ENCODE data around the gene CDC42. TPM values are rescaled to one million over a fixed set of nuclear protein-coding genes. Genes with fewer than 3 reads are reported as not detected.
"Not testable (repeated sequence)": the region's sequence is repeated elsewhere in the genome, so short reads cannot be mapped to it uniquely, and the experiment has no call there.

The CDC42 gene
- polyA plus RNA-seq (2013, experiment 1 of 2): 316 TPM
- polyA plus RNA-seq (2013, experiment 2 of 2): 326 TPM

DNA sequence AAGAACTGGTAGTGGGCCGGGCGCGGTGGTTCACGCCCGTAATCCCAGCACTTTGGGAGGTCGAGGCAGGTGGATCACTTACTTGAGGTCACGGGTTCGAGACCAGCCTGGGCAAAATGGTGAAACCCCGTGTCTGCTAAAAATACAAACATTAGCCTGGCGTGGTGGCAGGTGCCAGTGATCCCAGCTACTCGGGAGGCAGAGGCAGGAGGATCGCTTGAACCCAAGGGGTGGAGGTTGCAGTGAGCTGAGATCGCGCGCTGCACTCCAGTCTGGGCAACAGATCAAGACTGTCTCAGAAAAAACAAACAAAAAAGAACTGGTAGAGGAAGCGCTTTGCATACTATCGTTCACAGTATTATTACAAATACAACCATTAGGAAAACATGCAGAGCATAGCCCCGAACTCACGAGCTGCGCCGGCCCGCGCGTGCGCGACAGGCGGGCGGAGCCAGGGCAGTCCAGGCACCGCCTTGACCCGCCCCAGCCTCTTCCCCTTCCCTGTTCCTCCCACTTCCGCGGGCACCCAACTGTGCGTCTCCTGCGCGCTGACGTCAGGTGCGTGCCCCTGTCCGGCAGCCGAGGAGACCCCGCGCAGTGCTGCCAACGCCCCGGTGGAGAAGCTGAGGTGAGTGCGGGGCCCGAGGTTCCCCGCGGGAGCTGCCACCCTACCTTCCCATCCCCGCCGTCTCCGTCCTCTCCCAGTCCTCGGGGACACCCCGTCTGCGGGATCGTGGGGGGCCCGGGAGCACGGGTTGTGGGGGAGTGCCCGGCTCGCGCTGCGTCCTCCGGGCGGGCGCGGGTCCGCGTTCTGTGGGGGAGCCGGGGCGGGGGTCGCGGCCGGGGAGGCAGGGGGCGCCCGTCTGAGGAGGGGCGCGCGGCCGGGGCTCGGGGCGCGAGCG, at the start of gene CDC42:
Gene CDC42 (plus strand): TSS at position 595 of the 902 bp plus-strand sequence. CDS start 25,770 bp downstream, outside the sequence.
- H4K8ac ChIP-seq (ENCODE audit: low read length): peak within 1 kb of the TSS; percentile 99
- peak within 1 kb of the TSS; percentile 96 for H2BK5ac ChIP-seq (ENCODE audit: low read depth, low read length, poor library complexity, severe bottlenecking)
- H3K4me2 ChIP-seq (ENCODE audit: low read length, poor library complexity, severe bottlenecking): peak within 1 kb of the TSS; percentile 53
- peak within 1 kb of the TSS; percentile 89 to 97 for H3K14ac ChIP-seq (ENCODE audit: low read length in 2 of 2)
- H3K27ac ChIP-seq (ENCODE audit: low read length, poor library complexity, severe bottlenecking): peak within 1 kb of the TSS; percentile 99
- peaks cover 10% of the 10 kb centered on the region for H3K4me1 ChIP-seq (ENCODE audit: control insufficient read depth, insufficient read depth, low read depth, low read length)
- peak within 1 kb of the TSS; percentile 80 to 100 for H3K4me3 ChIP-seq (ENCODE audit: insufficient read depth in 1 of 2, low read depth in 1 of 2, low read length in 2 of 2)
- peak; percentile 96 for DNase-seq
- no peaks in the 10 kb centered on the region for H3K27me3 ChIP-seq (ENCODE audit: control insufficient read depth in 1 of 2, insufficient read depth in 1 of 2, low read length in 2 of 2)
- H3K9me3 ChIP-seq (ENCODE audit: control insufficient read depth, low read length): no peaks in the 10 kb centered on the region
- H4K91ac ChIP-seq (ENCODE audit: low read length): peak within 1 kb of the TSS; percentile 96
- peak within 1 kb of the TSS; percentile 99 for H3K9ac ChIP-seq (ENCODE audit: low read length)
- H3K23ac ChIP-seq (ENCODE audit: low read length in 2 of 2): peak within 1 kb of the TSS; percentile 90 to 97
- no peak within 1 kb of the TSS for H2AFZ ChIP-seq (ENCODE audit: low read depth, low read length)
- peak within 1 kb of the TSS; percentile 70 to 97 for H3K4ac ChIP-seq (ENCODE audit: low read depth in 1 of 2, low read length in 2 of 2)
- H2BK12ac ChIP-seq (ENCODE audit: low read length in 2 of 2): peak within 1 kb of the TSS in 1 of 2 experiments; percentile 82
- H3K79me1 ChIP-seq (replicated peaks; ENCODE audit: low read length, poor library complexity, severe bottlenecking): no peaks in the 10 kb centered on the region
- peak within 1 kb of the TSS; percentile 67 for H2BK15ac ChIP-seq (ENCODE audit: low read depth, poor library complexity, severe bottlenecking)
- peak within 1 kb of the TSS; percentile 100 for H2BK120ac ChIP-seq (ENCODE audit: low read depth, low read length)
- 33% methylated on average over 43 of the region's 81 CpGs for WGBS
- peak within 1 kb of the TSS; percentile 97 to 100 for H3K18ac ChIP-seq (ENCODE audit: low read depth in 1 of 2, low read length in 2 of 2)
- peak within 1 kb of the TSS; percentile 81 for H2AK5ac ChIP-seq (ENCODE audit: low read length, severe bottlenecking)
- H3K36me3 ChIP-seq (ENCODE audit: control insufficient read depth in 1 of 2, insufficient read depth in 2 of 2, low read depth in 1 of 2, low read length in 2 of 2): peaks cover 2 to 16% of the 10 kb centered on the region in 2 experiments

GRCh38 chr1:22002875-22003274, 49.6 kb upstream of the CDC42 start:
- not testable (repeated sequence) for H3K4me2 ChIP-seq (ENCODE audit: low read length, poor library complexity, severe bottlenecking); H4K8ac ChIP-seq (ENCODE audit: low read length); H3K4me3 ChIP-seq (ENCODE audit: insufficient read depth in 1 of 2, low read depth in 1 of 2, low read length in 2 of 2); DNase-seq; H3K36me3 ChIP-seq (ENCODE audit: control insufficient read depth in 1 of 2, insufficient read depth in 2 of 2, low read depth in 1 of 2, low read length in 2 of 2); H3K4me1 ChIP-seq (ENCODE audit: control insufficient read depth, insufficient read depth, low read depth, low read length); H2AK5ac ChIP-seq (ENCODE audit: low read length, severe bottlenecking); H2BK12ac ChIP-seq (ENCODE audit: low read length in 2 of 2); H3K27me3 ChIP-seq (ENCODE audit: control insufficient read depth in 1 of 2, insufficient read depth in 1 of 2, low read length in 2 of 2); H2AFZ ChIP-seq (ENCODE audit: low read depth, low read length); H3K18ac ChIP-seq (ENCODE audit: low read depth in 1 of 2, low read length in 2 of 2); H3K4ac ChIP-seq (ENCODE audit: low read depth in 1 of 2, low read length in 2 of 2); H3K79me1 ChIP-seq (replicated peaks; ENCODE audit: low read length, poor library complexity, severe bottlenecking); H2BK15ac ChIP-seq (ENCODE audit: low read depth, poor library complexity, severe bottlenecking); H2BK120ac ChIP-seq (ENCODE audit: low read depth, low read length); H2BK5ac ChIP-seq (ENCODE audit: low read depth, low read length, poor library complexity, severe bottlenecking); H3K9ac ChIP-seq (ENCODE audit: low read length); H4K91ac ChIP-seq (ENCODE audit: low read length); H3K27ac ChIP-seq (ENCODE audit: low read length, poor library complexity, severe bottlenecking); H3K9me3 ChIP-seq (ENCODE audit: control insufficient read depth, low read length); H3K14ac ChIP-seq (ENCODE audit: low read length in 2 of 2); H3K23ac ChIP-seq (ENCODE audit: low read length in 2 of 2)
- WGBS: 85% methylated on average over 8 of the region's 8 CpGs

DNA sequence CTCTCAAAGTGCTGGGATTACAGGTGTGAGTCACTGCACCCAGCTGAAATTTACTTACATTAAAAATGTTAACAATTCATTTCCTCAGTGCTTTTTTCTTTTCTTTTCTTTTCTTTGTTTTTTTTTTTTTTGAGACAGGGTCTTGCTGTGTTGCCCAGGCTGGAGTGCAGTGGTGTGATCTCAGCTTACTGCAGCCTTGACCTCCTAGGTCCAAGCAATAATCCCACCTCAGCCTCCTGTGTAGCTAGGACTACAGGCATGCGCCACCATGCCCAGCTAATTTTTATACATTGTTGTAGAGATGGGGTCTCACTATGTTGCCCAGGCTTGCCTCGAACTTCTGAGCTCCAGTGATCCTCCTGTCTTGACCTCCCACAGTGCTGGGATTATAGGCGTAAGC, 48.5 kb upstream of the CDC42 start:
- H3K9me3 ChIP-seq (ENCODE audit: control insufficient read depth, low read length); H3K23ac ChIP-seq (ENCODE audit: low read length in 2 of 2); H2BK120ac ChIP-seq (ENCODE audit: low read depth, low read length); H2AK5ac ChIP-seq (ENCODE audit: low read length, severe bottlenecking); H2BK15ac ChIP-seq (ENCODE audit: low read depth, poor library complexity, severe bottlenecking); H3K4me1 ChIP-seq (ENCODE audit: control insufficient read depth, insufficient read depth, low read depth, low read length); H2AFZ ChIP-seq (ENCODE audit: low read depth, low read length); H2BK12ac ChIP-seq (ENCODE audit: low read length in 2 of 2); H3K14ac ChIP-seq (ENCODE audit: low read length in 2 of 2); H3K27me3 ChIP-seq (ENCODE audit: control insufficient read depth in 1 of 2, insufficient read depth in 1 of 2, low read length in 2 of 2); H3K4me2 ChIP-seq (ENCODE audit: low read length, poor library complexity, severe bottlenecking); H3K18ac ChIP-seq (ENCODE audit: low read depth in 1 of 2, low read length in 2 of 2); H3K36me3 ChIP-seq (ENCODE audit: control insufficient read depth in 1 of 2, insufficient read depth in 2 of 2, low read depth in 1 of 2, low read length in 2 of 2); H4K8ac ChIP-seq (ENCODE audit: low read length); H3K27ac ChIP-seq (ENCODE audit: low read length, poor library complexity, severe bottlenecking); H3K9ac ChIP-seq (ENCODE audit: low read length); H3K4me3 ChIP-seq (ENCODE audit: insufficient read depth in 1 of 2, low read depth in 1 of 2, low read length in 2 of 2); H3K79me1 ChIP-seq (replicated peaks; ENCODE audit: low read length, poor library complexity, severe bottlenecking); H4K91ac ChIP-seq (ENCODE audit: low read length); DNase-seq; H2BK5ac ChIP-seq (ENCODE audit: low read depth, low read length, poor library complexity, severe bottlenecking); H3K4ac ChIP-seq (ENCODE audit: low read depth in 1 of 2, low read length in 2 of 2): not testable (repeated sequence)
- WGBS: no CpG with 5 or more reads among the region's 3 CpGs

- WGBS: 75% methylated on average over 18 of the region's 18 CpGs
- not testable (repeated sequence) for H2AFZ ChIP-seq (ENCODE audit: low read depth, low read length); H3K23ac ChIP-seq (ENCODE audit: low read length in 2 of 2); H2BK15ac ChIP-seq (ENCODE audit: low read depth, poor library complexity, severe bottlenecking); H3K9ac ChIP-seq (ENCODE audit: low read length); H3K4me3 ChIP-seq (ENCODE audit: insufficient read depth in 1 of 2, low read depth in 1 of 2, low read length in 2 of 2); H3K4me1 ChIP-seq (ENCODE audit: control insufficient read depth, insufficient read depth, low read depth, low read length); H3K4ac ChIP-seq (ENCODE audit: low read depth in 1 of 2, low read length in 2 of 2); H4K91ac ChIP-seq (ENCODE audit: low read length); H3K9me3 ChIP-seq (ENCODE audit: control insufficient read depth, low read length); H2BK5ac ChIP-seq (ENCODE audit: low read depth, low read length, poor library complexity, severe bottlenecking); H3K27me3 ChIP-seq (ENCODE audit: control insufficient read depth in 1 of 2, insufficient read depth in 1 of 2, low read length in 2 of 2); H3K27ac ChIP-seq (ENCODE audit: low read length, poor library complexity, severe bottlenecking); DNase-seq; H2BK12ac ChIP-seq (ENCODE audit: low read length in 2 of 2); H3K4me2 ChIP-seq (ENCODE audit: low read length, poor library complexity, severe bottlenecking); H2BK120ac ChIP-seq (ENCODE audit: low read depth, low read length); H3K79me1 ChIP-seq (replicated peaks; ENCODE audit: low read length, poor library complexity, severe bottlenecking); H3K14ac ChIP-seq (ENCODE audit: low read length in 2 of 2); H3K18ac ChIP-seq (ENCODE audit: low read depth in 1 of 2, low read length in 2 of 2); H2AK5ac ChIP-seq (ENCODE audit: low read length, severe bottlenecking); H3K36me3 ChIP-seq (ENCODE audit: control insufficient read depth in 1 of 2, insufficient read depth in 2 of 2, low read depth in 1 of 2, low read length in 2 of 2); H4K8ac ChIP-seq (ENCODE audit: low read length)
Observed at GRCh38 chr1:22005261-22006149, 47.0 kb upstream of the CDC42 start.

Measured in mesenchymal stem cell (in vitro differentiated cells and primary cell).